Liver (tissue), 9 donors: ENCODE results near the gene LMF1. TPM values are rescaled to one million over a fixed set of nuclear protein-coding genes. Genes with fewer than 3 reads are reported as not detected.
"Not testable (repeated sequence)": the region's sequence is repeated elsewhere in the genome, so short reads cannot be mapped to it uniquely, and the experiment has no call there.

ENCODE experiments used
- DNase-seq: peaks from one replicate; pipeline ENCODE4 v3.0.0-alpha.2; 2017; ENCODE audit warnings: low spot score
- H3K27ac ChIP-seq, 2 donors: one replicate each; pipeline ENCODE4 v1.7.0; 2013; ENCODE audit warnings: inconsistent platforms in 2 of 2, low read length in 2 of 2, control low read depth in 1 of 2, low read depth in 1 of 2, mild to moderate bottlenecking in 1 of 2
- H3K27me3 ChIP-seq, 4 donors: one replicate each; pipeline versions ENCODE4 v1.6.1 to v1.7.0; 2013; ENCODE audit warnings: low read length in 3 of 4, inconsistent platforms in 1 of 4, mild to moderate bottlenecking in 1 of 4, moderate library complexity in 1 of 4; ENCODE audit not compliant: control insufficient read depth in 4 of 4, insufficient read depth in 4 of 4
- H3K36me3 ChIP-seq, 4 donors: one replicate each; pipeline versions ENCODE4 v1.6.1 to v1.7.0; 2013; ENCODE audit warnings: low read length in 3 of 4, mild to moderate bottlenecking in 3 of 4, low read depth in 1 of 4, moderate library complexity in 1 of 4; ENCODE audit not compliant: control insufficient read depth in 4 of 4, insufficient read depth in 3 of 4
- H3K4me1 ChIP-seq, 4 donors: one replicate each; pipeline versions ENCODE4 v1.6.1 to v1.7.0; 2013; ENCODE audit warnings: low read length in 3 of 4, mild to moderate bottlenecking in 3 of 4, moderate library complexity in 1 of 4; ENCODE audit not compliant: control insufficient read depth in 4 of 4, insufficient read depth in 4 of 4
- H3K4me3 ChIP-seq, 3 donors: one replicate each; pipeline versions ENCODE4 v1.6.1 to v1.7.0; 2013; ENCODE audit warnings: low read length in 3 of 3, control low read depth in 1 of 3, low read depth in 1 of 3, mild to moderate bottlenecking in 1 of 3
- H3K9ac ChIP-seq, 2 donors: one replicate each; pipeline ENCODE4 v1.7.0; 2013; ENCODE audit warnings: low read length in 2 of 2, mild to moderate bottlenecking in 2 of 2, moderate library complexity in 2 of 2, control low read depth in 1 of 2, low read depth in 1 of 2
- H3K9me3 ChIP-seq, 4 donors: one replicate each; pipeline versions ENCODE4 v1.6.1 to v1.7.0; 2013; ENCODE audit warnings: low read length in 3 of 4; ENCODE audit not compliant: control insufficient read depth in 4 of 4
- ATF3 ChIP-seq: IDR thresholded peaks from 2 replicates; pipeline ENCODE4 v1.6.1; 2016; ENCODE audit warnings: antibody characterized with exemption
- CTCF ChIP-seq: fragments of 150-350 bp; IDR thresholded peaks from 2 replicates; pipeline ENCODE4 v1.5.1; 2017; ENCODE audit warnings: improper control_type of control experiment, low read depth, low read length; ENCODE audit not compliant: missing input control
- EGR1 ChIP-seq, 2 donors: IDR thresholded peaks; 2 replicates each; pipeline ENCODE4 v1.6.1; 2016 to 2018; ENCODE audit warnings: antibody characterized with exemption in 2 of 2, low read depth in 2 of 2
- FOXA1 ChIP-seq: IDR thresholded peaks from 2 replicates; pipeline ENCODE4 v1.6.1; 2016; ENCODE audit warnings: antibody characterized with exemption
- FOXA2 ChIP-seq: IDR thresholded peaks from 2 replicates; pipeline ENCODE4 v1.6.1; 2016; ENCODE audit warnings: antibody characterized with exemption
- GABPA ChIP-seq, 2 donors: IDR thresholded peaks in 1 of 2; conservative IDR thresholded peaks in 1 of 2; 2 replicates each; pipeline ENCODE4 v1.6.1; 2016; ENCODE audit warnings: antibody characterized with exemption in 2 of 2, mild to moderate bottlenecking in 1 of 2, moderate library complexity in 1 of 2
- HNF4A ChIP-seq, 2 donors: conservative IDR thresholded peaks; 2 replicates each; pipeline ENCODE4 v1.6.1; 2016; ENCODE audit warnings: antibody characterized with exemption in 2 of 2, mild to moderate bottlenecking in 2 of 2
- HNF4G ChIP-seq: IDR thresholded peaks from 2 replicates; pipeline ENCODE4 v1.6.1; 2016; ENCODE audit warnings: antibody characterized with exemption
- JUND ChIP-seq, 2 donors: IDR thresholded peaks; 2 replicates each; pipeline ENCODE4 v1.6.1; 2016; ENCODE audit warnings: antibody characterized with exemption in 2 of 2
- MAX ChIP-seq: IDR thresholded peaks from 2 replicates; pipeline ENCODE4 v1.6.1; 2016; ENCODE audit warnings: antibody characterized with exemption
- NR2F2 ChIP-seq: IDR thresholded peaks from 2 replicates; pipeline ENCODE4 v1.6.1; 2016; ENCODE audit warnings: antibody characterized with exemption
- RAD21 ChIP-seq, 2 donors: IDR thresholded peaks; 2 replicates each; pipeline ENCODE4 v1.6.1; 2016; ENCODE audit warnings: antibody characterized with exemption in 2 of 2, mild to moderate bottlenecking in 2 of 2
- REST ChIP-seq: IDR thresholded peaks from 2 replicates; pipeline ENCODE4 v1.6.1; 2016; ENCODE audit warnings: antibody characterized with exemption, mild to moderate bottlenecking
- RXRA ChIP-seq, 2 donors: IDR thresholded peaks; 2 replicates each; pipeline ENCODE4 v1.6.1; 2017 to 2018; ENCODE audit warnings: antibody characterized with exemption in 2 of 2, mild to moderate bottlenecking in 1 of 2
- SP1 ChIP-seq: IDR thresholded peaks from 2 replicates; pipeline ENCODE4 v1.6.1; 2018; ENCODE audit warnings: antibody characterized with exemption, mild to moderate bottlenecking
- TAF1 ChIP-seq: conservative IDR thresholded peaks from 2 replicates; pipeline ENCODE4 v1.6.1; 2016; ENCODE audit warnings: antibody characterized with exemption, mild to moderate bottlenecking
- YY1 ChIP-seq: IDR thresholded peaks from 2 replicates; pipeline ENCODE4 v1.6.1; 2016; ENCODE audit warnings: antibody characterized with exemption, mild to moderate bottlenecking
- ZBTB33 ChIP-seq: IDR thresholded peaks from 2 replicates; pipeline ENCODE4 v1.6.1; 2016; ENCODE audit warnings: antibody characterized with exemption
- WGBS: extraction: QIAGEN DNeasy Blood & Tissue Kit; methylation state at CpG from one replicate; pipeline ENCODE4 v1.1.7; 2013; 5-methylcytosine and 5-hydroxymethylcytosine counted together
- polyA plus RNA-seq, 2 donors: library from polyadenylated mRNA; stranded (reverse) in 1 of 2; unstranded in 1 of 2; fragments of 200-250 nt in 1 of 2; fragments of >200 nt in 1 of 2; fragmentation: Nextera tagmentation in 1 of 2; extraction: Ambion mirVana in 1 of 2; gene quantifications; one replicate each; pipeline versions ENCODE4 v1.2.1 to v1.2.3, GENCODE V29; 2013 to 2015
- total RNA-seq, 2 donors: library from RNA; depleted of rRNA; stranded (reverse); fragments of >200 nt; gene quantifications; one replicate each; pipeline ENCODE4 v1.2.3, GENCODE V29; 2014
- donor health status: healthy.
- donor health status: healthy.
- donor health status: healthy.
- donor health status: healthy.
- donor health status: healthy.

LMF1 gene
- total and polyA plus RNA-seq, 4 donors: 8.8 to 24.3 (median 12.6) TPM

- TF ChIP-seq MAX (no peak), JUND (IDR thresholded peaks at IDR 0.05) (no peak), YY1 (no peak), EGR1 (IDR thresholded peaks at IDR 0.05; ENCODE audit: low read depth in 2 of 2) (no peak), HNF4A (conservative IDR thresholded peaks at IDR 0.05) (no peak), GABPA (IDR thresholded peaks at IDR 0.05 in 1 of 2, conservative IDR thresholded peaks at IDR 0.05 in 1 of 2) (no peak), RXRA (IDR thresholded peaks at IDR 0.05) (no peak), ATF3 (no peak), CTCF (no peak), HNF4G (no peak), FOXA1 (no peak), FOXA2 (no peak), REST (no peak), ZBTB33 (no peak), NR2F2 (no peak), TAF1 (no peak), RAD21 (IDR thresholded peaks at IDR 0.05) (no peak), SP1 (no peak)
- 92% methylated on average over 24 of the region's 24 CpGs for WGBS
- no peak for DNase-seq
- Histone ChIP-seq H3K4me1 (no peaks in the 10 kb centered on the region), H3K27me3 (no peaks in the 10 kb centered on the region), H3K4me3 (no peak overlapping the region), H3K27ac (no peak overlapping the region), H3K9me3 (no peaks in the 10 kb centered on the region), H3K9ac (no peak overlapping the region), H3K36me3 (peaks cover 0 to under 1% (median 0%) of the 10 kb centered on the region in 4 donors)
These were observed 11.3 kb downstream of the LMF1 start for GRCh38 chr16:959232-960040.

GRCh38 chr16:955766-956165 is 15.0 kb downstream of the LMF1 start:
- H3K4me3 ChIP-seq, H3K4me1 ChIP-seq, H3K9ac ChIP-seq, H3K9me3 ChIP-seq, DNase-seq, H3K27me3 ChIP-seq, H3K27ac ChIP-seq: not testable (repeated sequence)
- WGBS: 97% methylated on average over 27 of the region's 27 CpGs
- H3K36me3 ChIP-seq: peaks cover 0 to 18% (median 2%) of the 10 kb centered on the region in 4 donors

- H3K4me1 ChIP-seq, H3K4me3 ChIP-seq, H3K9ac ChIP-seq, H3K27me3 ChIP-seq, H3K9me3 ChIP-seq, H3K27ac ChIP-seq, DNase-seq: not testable (repeated sequence)
- H3K36me3 ChIP-seq: peaks cover 0 to 18% (median 2%) of the 10 kb centered on the region in 4 donors
- WGBS: 92% methylated on average over 6 of the region's 7 CpGs
These were observed 17.0 kb downstream of the LMF1 start for GRCh38 chr16:953818-954217.
